H1 (cell line): Measurements from ENCODE around the gene CALY. TPM values are rescaled to one million over a fixed set of nuclear protein-coding genes. Genes with fewer than 3 reads are reported as not detected.

Experiments
- CTCF ChIA-PET: fragments of 300-600 bp; sonication (Branson Sonifier 250); formaldehyde crosslinking; loops from one replicate; lab custom pipeline; 2021; ENCODE audit not compliant: partially characterized antibody; lab: Charles Lee
- POLR2A ChIA-PET: fragments of 300-600 bp; sonication (Branson Sonifier 250); formaldehyde crosslinking; loops from one replicate; lab custom pipeline; 2021; ENCODE audit warnings: inconsistent platforms; ENCODE audit not compliant: partially characterized antibody; lab: Charles Lee
- DNase-seq, 2 experiments: peaks; one replicate each; pipeline versions ENCODE4 v3.0.0 to v3.0.0-alpha.2; 2010 to 2022; ENCODE audit warnings: low spot score in 2 of 2, low read depth in 1 of 2, mixed read lengths in 1 of 2
- FAIRE-seq: peaks from 2 replicates; lab custom pipeline; 2011; peaks lifted over from hg19 to GRCh38; lab: Jason Lieb, UNC
- H2AFZ ChIP-seq: 2 replicates; pipeline ENCODE4 v1.8.1; 2012; ENCODE audit warnings: low read length, inconsistent platforms
- H2AK5ac ChIP-seq: 2 replicates; pipeline ENCODE4 v1.6.1; 2013; ENCODE audit warnings: low read depth, low read length
- H2BK120ac ChIP-seq: replicated peaks from 2 replicates; pipeline ENCODE3; 2013; ENCODE audit warnings: low read depth, low read length, inconsistent platforms
- H2BK12ac ChIP-seq: 2 replicates; pipeline ENCODE4 v1.6.1; 2013; ENCODE audit warnings: low read depth, low read length
- H2BK15ac ChIP-seq: 2 replicates; pipeline ENCODE4 v1.6.1; 2013; ENCODE audit warnings: low read length
- H2BK20ac ChIP-seq: 2 replicates; pipeline ENCODE4 v1.6.1; 2013; ENCODE audit warnings: low read length
- H2BK5ac ChIP-seq: 2 replicates; pipeline ENCODE4 v1.6.1; 2013; ENCODE audit warnings: low read depth, low read length
- H3K14ac ChIP-seq: 2 replicates; pipeline ENCODE4 v1.6.1; 2013; ENCODE audit warnings: inconsistent platforms; ENCODE audit not compliant: insufficient read length
- H3K18ac ChIP-seq: 2 replicates; pipeline ENCODE4 v1.6.1; 2013; ENCODE audit warnings: low read length; ENCODE audit errors: extremely low read depth
- H3K23ac ChIP-seq: 2 replicates; pipeline ENCODE4 v1.6.1; 2013; ENCODE audit warnings: inconsistent platforms; ENCODE audit not compliant: insufficient read length
- H3K23me2 ChIP-seq: 2 replicates; pipeline ENCODE4 v1.6.1; 2013; ENCODE audit warnings: low read depth, low read length
- H3K27ac ChIP-seq: 2 replicates; pipeline ENCODE4 v1.6.1; 2011; ENCODE audit warnings: low read depth, low read length, inconsistent platforms
- H3K27me3 ChIP-seq, 4 experiments: replicated peaks in 1 of 4; 1 replicate in 1 of 4; 2 replicates in 3 of 4; pipeline versions ENCODE4 v1.6.1 to v1.8.1; 2011 to 2013; ENCODE audit warnings: low read length in 3 of 4, mild to moderate bottlenecking in 3 of 4, inconsistent platforms in 2 of 4, mixed read lengths in 2 of 4, moderate library complexity in 1 of 4; ENCODE audit not compliant: control insufficient read depth in 3 of 4, insufficient read depth in 3 of 4; ENCODE audit errors: extremely low read depth in 1 of 4
- H3K36me3 ChIP-seq, 4 experiments: 2 replicates each; pipeline versions ENCODE4 v1.6.1 to v1.8.1; 2011 to 2013; ENCODE audit warnings: mild to moderate bottlenecking in 4 of 4, low read length in 3 of 4, moderate library complexity in 2 of 4, control low read depth in 1 of 4, inconsistent platforms in 1 of 4; ENCODE audit not compliant: insufficient read depth in 4 of 4, control insufficient read depth in 2 of 4
- H3K4ac ChIP-seq: replicated peaks from 2 replicates; pipeline ENCODE3; 2013; ENCODE audit warnings: low read length, low read depth, mixed read lengths, inconsistent platforms; ENCODE audit not compliant: insufficient read length
- H3K4me1 ChIP-seq, 4 experiments: replicated peaks in 1 of 4; 1 replicate in 1 of 4; 2 replicates in 3 of 4; pipeline versions ENCODE4 v1.6.1 to v1.8.1; 2011 to 2013; ENCODE audit warnings: low read length in 3 of 4, inconsistent platforms in 2 of 4, mixed read lengths in 1 of 4; ENCODE audit not compliant: insufficient read depth in 4 of 4, control insufficient read depth in 3 of 4
- H3K4me2 ChIP-seq, 2 experiments: 2 replicates each; pipeline versions ENCODE4 v1.6.1 to v1.8.1; 2011 to 2013; ENCODE audit warnings: low read depth in 2 of 2, low read length in 2 of 2, control low read depth in 1 of 2, inconsistent platforms in 1 of 2, mild to moderate bottlenecking in 1 of 2; ENCODE audit not compliant: insufficient read depth in 1 of 2
- H3K4me3 ChIP-seq, 4 experiments: fragments of 200-600, 300-600 bp in 1 of 4; sonication (generic), shearing (Covaris generic), sonication (Bioruptor Twin) in 1 of 4; 2 replicates each; pipeline versions ENCODE4 v1.5.1 to v1.8.1; 2011 to 2016; ENCODE audit warnings: low read length in 4 of 4, low read depth in 3 of 4, control low read depth in 2 of 4, inconsistent platforms in 2 of 4, mild to moderate bottlenecking in 2 of 4, mixed read lengths in 1 of 4, moderate library complexity in 1 of 4; ENCODE audit not compliant: insufficient read depth in 2 of 4; ENCODE audit errors: extremely low read depth in 1 of 4
- H3K56ac ChIP-seq: replicated peaks from 2 replicates; pipeline ENCODE3; 2013; ENCODE audit warnings: low read depth, mild to moderate bottlenecking, mixed read lengths, low read length, inconsistent platforms; ENCODE audit not compliant: insufficient read length
- H3K79me1 ChIP-seq: 2 replicates; pipeline ENCODE4 v1.6.1; 2013; ENCODE audit warnings: low read depth, low read length, control low read depth
- H3K79me2 ChIP-seq, 2 experiments: 2 replicates each; pipeline versions ENCODE4 v1.6.1 to v1.8.1; 2012 to 2013; ENCODE audit warnings: low read length in 2 of 2, mild to moderate bottlenecking in 2 of 2, inconsistent platforms in 1 of 2; ENCODE audit not compliant: insufficient read depth in 2 of 2, control insufficient read depth in 1 of 2
- H3K9ac ChIP-seq, 4 experiments: replicated peaks in 1 of 4; 1 replicate in 1 of 4; 2 replicates in 3 of 4; pipeline versions ENCODE4 v1.6.1 to v1.8.1; 2011 to 2013; ENCODE audit warnings: low read depth in 3 of 4, low read length in 3 of 4, control low read depth in 2 of 4, mild to moderate bottlenecking in 2 of 4, moderate library complexity in 2 of 4, inconsistent platforms in 1 of 4; ENCODE audit errors: extremely low read depth in 1 of 4
- H3K9me3 ChIP-seq, 2 experiments: 2 replicates each; pipeline versions ENCODE4 v1.6.1 to v1.8.1; 2012 to 2013; ENCODE audit warnings: mild to moderate bottlenecking in 2 of 2, moderate library complexity in 2 of 2, control low read depth in 1 of 2, inconsistent platforms in 1 of 2, low read depth in 1 of 2, low read length in 1 of 2, mixed read lengths in 1 of 2; ENCODE audit not compliant: insufficient read depth in 2 of 2
- H4K20me1 ChIP-seq, 2 experiments: replicated peaks in 1 of 2; 2 replicates each; pipeline versions ENCODE3 to v1.8.1; 2011 to 2013; ENCODE audit warnings: inconsistent platforms in 2 of 2, low read length in 2 of 2, mild to moderate bottlenecking in 1 of 2; ENCODE audit not compliant: insufficient read depth in 2 of 2, control insufficient read depth in 1 of 2
- H4K5ac ChIP-seq: 2 replicates; pipeline ENCODE4 v1.6.1; 2013; ENCODE audit warnings: low read length, low read depth, mixed read lengths, inconsistent platforms; ENCODE audit not compliant: insufficient read length
- H4K8ac ChIP-seq: 2 replicates; pipeline ENCODE4 v1.8.0; 2013; ENCODE audit warnings: mild to moderate bottlenecking, moderate library complexity, low read length, inconsistent platforms; ENCODE audit not compliant: insufficient read depth; ENCODE audit errors: extremely low read depth
- H4K91ac ChIP-seq: replicated peaks from 2 replicates; pipeline ENCODE3; 2013; ENCODE audit warnings: low read length, mixed read lengths, inconsistent platforms; ENCODE audit not compliant: insufficient read length
- ASH2L ChIP-seq: fragments of 200-600, 300-600 bp; sonication (generic); IDR thresholded peaks from one replicate; pipeline ENCODE4 v1.7.1; 2017; ENCODE audit warnings: low read length
- CBX5 ChIP-seq: fragments of 300-800, 300-1000 bp; sonication (generic); IDR thresholded peaks from 2 replicates; pipeline ENCODE4 v1.7.1; 2016; ENCODE audit warnings: antibody characterized with exemption, low read length, low read depth
- CHD2 ChIP-seq: IDR thresholded peaks from 2 replicates; pipeline ENCODE4 v1.6.1; 2012; ENCODE audit warnings: low read length, improper control_type of control experiment
- FOSL1 ChIP-seq: IDR thresholded peaks from 2 replicates; pipeline ENCODE4 v1.6.1; 2011; ENCODE audit warnings: mild to moderate bottlenecking, low read depth, low read length, moderate library complexity; ENCODE audit not compliant: insufficient read depth
- GTF2F1 ChIP-seq: IDR thresholded peaks from 2 replicates; pipeline ENCODE4 v1.6.1; 2012; ENCODE audit warnings: low read depth, low read length, improper control_type of control experiment, borderline replicate concordance
- HDAC6 ChIP-seq: IDR thresholded peaks from one replicate; pipeline ENCODE4 v1.7.1; 2012; ENCODE audit warnings: low read depth, mild to moderate bottlenecking, inconsistent platforms, low read length, moderate library complexity
- JUND ChIP-seq: IDR thresholded peaks from 2 replicates; pipeline ENCODE4 v1.6.1; 2011; ENCODE audit warnings: mild to moderate bottlenecking, improper control_type of control experiment, low read length
- NANOG ChIP-seq: IDR thresholded peaks from 2 replicates; pipeline ENCODE4 v1.6.1; 2011; ENCODE audit warnings: low read length, low read depth, mild to moderate bottlenecking, inconsistent platforms; ENCODE audit not compliant: insufficient read depth, poor library complexity, severe bottlenecking
- POLR2A ChIP-seq, 2 experiments: IDR thresholded peaks; 1 replicate in 1 of 2; 2 replicates in 1 of 2; pipeline ENCODE4 v1.6.1; 2011; ENCODE audit warnings: low read depth in 2 of 2, low read length in 2 of 2, mild to moderate bottlenecking in 2 of 2; ENCODE audit errors: control extremely low read depth in 1 of 2
- POLR2AphosphoS5 ChIP-seq: IDR thresholded peaks from 2 replicates; pipeline ENCODE4 v1.6.1; 2011; ENCODE audit warnings: low read depth, low read length
- SIRT6 ChIP-seq: IDR thresholded peaks from one replicate; pipeline ENCODE4 v1.7.1; 2012; ENCODE audit warnings: low read length, inconsistent platforms
- YY1 ChIP-seq: IDR thresholded peaks from 2 replicates; pipeline ENCODE4 v1.6.1; 2011; ENCODE audit warnings: low read depth, mild to moderate bottlenecking, low read length
- ZNF274 ChIP-seq: IDR thresholded peaks from 2 replicates; pipeline ENCODE4 v1.7.0; 2012; ENCODE audit warnings: low read length, borderline replicate concordance; ENCODE audit errors: extremely low read depth
- WGBS, 2 experiments: shearing (Covaris generic) in 1 of 2; methylation state at CpG; one replicate each; pipeline versions ENCODE4 v1.1.6 to v1.1.7; 2013 to 2015; ENCODE audit warnings: low lambda C conversion rate in 2 of 2, mixed read lengths in 2 of 2, inconsistent platforms in 1 of 2, low coverage in 1 of 2, missing lambda C conversion rate in 1 of 2; ENCODE audit not compliant: insufficient replicate concordance in 2 of 2, insufficient coverage in 1 of 2, insufficient read length in 1 of 2; ENCODE audit errors: extremely low coverage in 1 of 2, missing lambda C conversion rate in 1 of 2; 5-methylcytosine and 5-hydroxymethylcytosine counted together
- polyA plus RNA-seq, 7 experiments: library from polyadenylated mRNA; depleted of rRNA in 3 of 7; stranded (reverse) in 5 of 7; unstranded in 2 of 7; fragments of >200 nt in 5 of 7; fragments of 200-250 nt in 2 of 7; gene quantifications; 1 replicate in 5 of 7; 2 replicates in 1 of 7; 4 replicates in 1 of 7; pipeline versions ENCODE4 v1.2.1 to v1.2.3, GENCODE V29; 2011 to 2013; ENCODE audit warnings: missing spikeins in 2 of 7, mixed read lengths in 2 of 7
- total RNA-seq: library from RNA; stranded (reverse); fragmentation: NEBNext Ultra II Directional; extraction: Animal tissue kit (Norgen Biotek cat#: 25700); gene quantifications from 2 replicates; pipeline ENCODE4 v1.2.1, GENCODE V29; 2021
- TF ChIP-seq, protein P1 (sequence below): IDR thresholded peaks from 2 replicates; pipeline ENCODE4 v1.6.1; 2012; ENCODE audit warnings: inconsistent platforms

The CALY gene
- total and polyA plus RNA-seq, 2 of the 8 experiments (the other 6 are each of a cell fraction or from before 2014, with no cell fraction given) = 1.3 to 1.5 TPM

DNA sequence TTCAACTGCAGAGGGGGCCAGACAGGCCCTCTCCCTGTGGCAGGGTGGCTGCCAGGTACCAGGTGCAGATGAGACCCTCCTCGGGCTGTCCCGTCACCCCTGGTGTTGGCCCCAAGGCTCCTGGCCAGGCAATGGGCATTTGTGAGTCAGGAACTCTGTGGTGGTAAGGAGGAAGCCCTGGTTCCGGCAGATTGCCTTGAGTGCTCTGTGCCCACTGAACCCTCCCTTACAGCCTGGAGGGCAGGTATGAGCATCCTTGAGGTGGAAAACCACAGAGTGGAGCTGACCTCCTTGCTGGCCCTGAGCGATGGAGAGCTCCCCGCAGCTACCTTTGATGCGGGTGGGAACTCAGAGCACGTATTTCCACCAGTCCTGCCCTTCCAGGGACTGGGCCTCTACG, 44.3 kb upstream of the CALY start:
- FAIRE-seq = no peak
- Histone ChIP-seq H3K23me2 (peaks cover 15% of the 10 kb centered on the region; the same call in 1 of the 2 replicates), H2AFZ (no peak overlapping the region), H3K9me3 (no peaks in the 10 kb centered on the region), H3K27me3 (peaks cover 8 to 35% (median 24%) of the 10 kb centered on the region in 4 experiments), H2BK15ac (no peak overlapping the region), H3K4me1 (peaks cover 0 to 3% (median under 1%) of the 10 kb centered on the region in 4 experiments; a peak in 4 of 7 replicates), H3K9ac (no peak overlapping the region), H4K5ac (no peak overlapping the region), H3K23ac (no peak overlapping the region), H2BK20ac (no peak overlapping the region), H3K79me2 (no peaks in the 10 kb centered on the region), H3K4ac (no peak overlapping the region), H3K27ac (no peak overlapping the region), H4K91ac (no peak overlapping the region), H3K79me1 (no peaks in the 10 kb centered on the region), H3K14ac (no peak overlapping the region), H2BK5ac (no peak overlapping the region), H3K4me2 (no peak overlapping the region), H4K20me1 (peaks cover 0 to 4% of the 10 kb centered on the region in 2 experiments), H4K8ac (no peak overlapping the region), H3K36me3 (no peaks in the 10 kb centered on the region), H3K56ac (no peak overlapping the region), H2BK12ac (no peak overlapping the region), H2BK120ac (no peak overlapping the region), H3K18ac (no peak overlapping the region), H2AK5ac (no peak overlapping the region), H3K4me3 (no peak overlapping the region)
- POLR2A ChIA-PET = no interaction called here
- TF ChIP-seq SIRT6 (no peak), ASH2L (no peak), CBX5 (no peak), CHD2 (no peak), JUND (no peak), GTF2F1 (no peak), YY1 (no peak), NANOG (no peak), POLR2AphosphoS5 (no peak), FOSL1 (no peak), HDAC6 (no peak), ZNF274 (no peak), POLR2A (IDR thresholded peaks at IDR 0.05; ENCODE audit: control extremely low read depth in 1 of 2, low read depth in 2 of 2, low read length in 2 of 2) (no peak)
- TF ChIP-seq, protein P1, sequence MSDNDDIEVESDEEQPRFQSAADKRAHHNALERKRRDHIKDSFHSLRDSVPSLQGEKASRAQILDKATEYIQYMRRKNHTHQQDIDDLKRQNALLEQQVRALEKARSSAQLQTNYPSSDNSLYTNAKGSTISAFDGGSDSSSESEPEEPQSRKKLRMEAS = no peak
- DNase-seq = no peak
- CTCF ChIA-PET = interaction anchor here (2.0 kb wide), 1 partner anchor 52 kb away, joined by 8 read pairs; no protein-coding TSS in a partner anchor
- 89% methylated on average over 8 of the region's 8 CpGs; no CpG with 5 or more reads in 1 of the 2 experiments for WGBS, 2 experiments
